ENCODE data around the gene PSAPL1. TPM values are rescaled to one million over a fixed set of nuclear protein-coding genes. Genes with fewer than 3 reads are reported as not detected.
A peak's percentile ranks its signal among the peaks of the same experiment; 100 is the strongest.

The PSAPL1 gene
- total RNA-seq, 1 donor from 2014 or later: not detected

GRCh38 chr4:7421356-7422150 is 13.2 kb downstream of the PSAPL1 start:
- peaks cover 1% of the 10 kb centered on the region for H3K27me3 Mint-ChIP-seq (ENCODE audit: unreplicated experiment)
- no peak for DNase-seq (ENCODE audit: low spot score)

GRCh38 chr4:7420661-7421040 is 14.1 kb downstream of the PSAPL1 start:
- no peak overlapping the region for H3K27ac Mint-ChIP-seq (ENCODE audit: unreplicated experiment)
- H3K4me1 Mint-ChIP-seq (ENCODE audit: unreplicated experiment): no peaks in the 10 kb centered on the region
- H3K36me3 Mint-ChIP-seq (ENCODE audit: low read depth, unreplicated experiment): peaks cover 6% of the 10 kb centered on the region
- H3K27me3 Mint-ChIP-seq (ENCODE audit: unreplicated experiment): peaks cover 1% of the 10 kb centered on the region
- no peak for TF ChIP-seq CTCF (IDR thresholded peaks at IDR 0.05; ENCODE audit: unreplicated experiment)
- no peak for DNase-seq (ENCODE audit: low spot score)
- no peaks in the 10 kb centered on the region for H3K9me3 Mint-ChIP-seq (ENCODE audit: unreplicated experiment)
- no peak overlapping the region for H3K4me3 Mint-ChIP-seq (ENCODE audit: unreplicated experiment)

More at GRCh38 chr4:7421356-7422150, 13.2 kb downstream of the PSAPL1 start:
- Mint-ChIP-seq H3K27ac (ENCODE audit: unreplicated experiment) (no peak overlapping the region), H3K9me3 (ENCODE audit: unreplicated experiment) (no peaks in the 10 kb centered on the region), H3K4me3 (ENCODE audit: unreplicated experiment) (no peak overlapping the region), H3K36me3 (ENCODE audit: low read depth, unreplicated experiment) (peaks cover 6% of the 10 kb centered on the region), H3K4me1 (ENCODE audit: unreplicated experiment) (no peaks in the 10 kb centered on the region)
- no peak for TF ChIP-seq CTCF (IDR thresholded peaks at IDR 0.05; ENCODE audit: unreplicated experiment)

GRCh38 chr4:7419961-7420660 is 14.6 kb downstream of the PSAPL1 start:
- Mint-ChIP-seq H3K9me3 (ENCODE audit: unreplicated experiment) (no peaks in the 10 kb centered on the region), H3K4me1 (ENCODE audit: unreplicated experiment) (no peaks in the 10 kb centered on the region)

GRCh38 chr4:7418131-7418943 is 16.4 kb downstream of the PSAPL1 start:
- no peak for TF ChIP-seq CTCF (IDR thresholded peaks at IDR 0.05; ENCODE audit: unreplicated experiment)
- no peak for DNase-seq (ENCODE audit: low spot score)
- Mint-ChIP-seq H3K9me3 (ENCODE audit: unreplicated experiment) (no peaks in the 10 kb centered on the region), H3K4me3 (ENCODE audit: unreplicated experiment) (peak overlapping the region; percentile 25), H3K27ac (ENCODE audit: unreplicated experiment) (no peak overlapping the region), H3K27me3 (ENCODE audit: unreplicated experiment) (peaks cover 1% of the 10 kb centered on the region), H3K4me1 (ENCODE audit: unreplicated experiment) (no peaks in the 10 kb centered on the region), H3K36me3 (ENCODE audit: low read depth, unreplicated experiment) (peaks cover 6% of the 10 kb centered on the region)

More at GRCh38 chr4:7419961-7420660, 14.6 kb downstream of the PSAPL1 start:
- DNase-seq (ENCODE audit: low spot score): no peak
- Mint-ChIP-seq H3K27me3 (ENCODE audit: unreplicated experiment) (peaks cover 1% of the 10 kb centered on the region), H3K36me3 (ENCODE audit: low read depth, unreplicated experiment) (peaks cover 6% of the 10 kb centered on the region), H3K4me3 (ENCODE audit: unreplicated experiment) (no peak overlapping the region), H3K27ac (ENCODE audit: unreplicated experiment) (no peak overlapping the region)
- no peak for TF ChIP-seq CTCF (IDR thresholded peaks at IDR 0.05; ENCODE audit: unreplicated experiment)

Data from endothelial cell (in vitro differentiated cells).